GM21390 (cell line): ENCODE results near the gene NOP16.

ENCODE experiments used
- ATAC-seq: cut with Tn5 transposase; IDR thresholded peaks from one replicate; pipeline ENCODE4 v1.9.1; 2021; ENCODE audit not compliant: unreplicated experiment

Gene NOP16, protein sequence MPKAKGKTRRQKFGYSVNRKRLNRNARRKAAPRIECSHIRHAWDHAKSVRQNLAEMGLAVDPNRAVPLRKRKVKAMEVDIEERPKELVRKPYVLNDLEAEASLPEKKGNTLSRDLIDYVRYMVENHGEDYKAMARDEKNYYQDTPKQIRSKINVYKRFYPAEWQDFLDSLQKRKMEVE

DNA sequence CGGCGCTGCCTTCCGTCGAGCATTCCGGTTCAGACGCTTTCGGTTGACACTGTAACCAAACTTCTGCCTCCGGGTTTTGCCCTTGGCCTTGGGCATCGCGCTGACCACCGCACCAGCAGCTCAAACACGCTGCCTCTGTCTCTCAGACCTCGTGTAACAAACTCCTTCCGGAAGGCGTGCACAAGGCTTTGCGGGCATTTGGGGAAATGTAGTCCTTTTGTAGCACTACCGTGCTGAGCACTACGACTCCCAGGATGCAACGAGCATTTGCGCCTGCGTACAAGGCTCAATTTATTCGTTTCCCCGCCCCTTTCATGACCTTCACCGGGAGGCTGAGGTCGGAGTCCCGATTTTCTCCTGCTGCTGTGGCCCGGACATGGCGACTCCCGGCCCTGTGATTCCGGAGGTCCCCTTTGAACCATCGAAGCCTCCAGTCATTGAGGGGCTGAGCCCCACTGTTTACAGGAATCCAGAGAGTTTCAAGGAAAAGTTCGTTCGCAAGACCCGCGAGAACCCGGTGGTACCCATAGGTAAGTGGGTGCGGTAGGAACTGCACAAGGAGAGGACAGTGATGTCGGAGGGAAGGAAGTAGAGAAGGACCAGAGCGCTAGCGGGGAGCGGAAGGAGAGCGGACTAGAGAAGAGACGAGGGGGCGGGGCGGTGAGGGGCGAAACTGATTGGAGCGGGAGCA lies at the start of gene NOP16, which contains the start of gene HIGD2A:
Gene NOP16, minus strand, starts transcription at position 155 of the 691 bp plus-strand sequence. Its CDS starts 59 bp downstream, at position 96.
Gene HIGD2A, plus strand, starts transcription at position 308 of the 691 bp plus-strand sequence. Its CDS starts 69 bp downstream, at position 377.
- ATAC-seq = peak; percentile 83

DNA sequence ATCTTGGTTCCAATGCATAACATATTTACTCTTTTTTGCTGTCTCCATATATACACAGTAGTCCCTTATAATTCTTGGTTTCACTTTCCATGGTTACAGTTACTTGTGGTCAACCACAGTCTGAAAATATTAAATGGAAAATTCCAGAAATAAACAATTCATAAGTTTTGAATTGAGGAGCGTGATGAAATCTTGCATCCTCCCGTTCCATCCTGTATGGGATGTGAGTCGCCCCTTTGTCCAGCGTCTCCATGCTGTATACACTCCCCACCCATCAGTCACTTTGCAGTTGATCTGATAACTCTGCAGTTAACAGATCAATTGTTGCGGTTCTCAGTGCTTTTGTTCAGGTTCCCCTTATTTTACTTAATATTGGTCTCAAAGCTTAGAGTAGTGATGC lies 48.3 kb upstream of the NOP16 start:
- ATAC-seq = no peak

GRCh38 chr5:176432707-176433106 lies 44.3 kb upstream of the NOP16 start:
- no peak for ATAC-seq

- no peak for ATAC-seq
Measured at GRCh38 chr5:176429972-176430371, 41.6 kb upstream of the NOP16 start.

- ATAC-seq = no peak
Measured at GRCh38 chr5:176427971-176428370, 39.6 kb upstream of the NOP16 start.

GRCh38 chr5:176426876-176427275 lies 38.5 kb upstream of the NOP16 start:
- ATAC-seq = no peak

DNA sequence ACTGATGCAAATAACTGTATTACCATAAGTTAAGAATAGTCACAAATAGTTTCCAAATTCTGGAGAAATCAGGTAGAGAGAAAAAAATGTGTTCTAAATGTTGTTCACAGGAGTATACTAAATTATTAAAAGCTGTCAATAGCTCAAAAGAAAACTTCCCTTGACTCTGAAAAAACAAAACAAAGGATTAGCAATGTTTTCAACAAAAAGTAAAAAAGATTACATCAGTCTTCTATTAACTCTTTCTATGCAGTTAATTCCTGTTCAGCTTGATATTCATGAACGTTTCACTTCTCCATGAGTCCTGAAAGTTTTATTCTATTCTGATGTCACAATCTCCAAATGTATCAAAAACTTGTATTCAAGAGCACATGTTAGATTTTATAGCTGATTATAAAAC lies 37.4 kb upstream of the NOP16 start:
- ATAC-seq = no peak

- no peak for ATAC-seq
Measured at GRCh38 chr5:176425138-176425537, 36.7 kb upstream of the NOP16 start.

- no peak for ATAC-seq
Measured at GRCh38 chr5:176424181-176424580, 35.8 kb upstream of the NOP16 start.

- ATAC-seq = no peak
Measured at GRCh38 chr5:176420972-176421544, 32.7 kb upstream of the NOP16 start.

GRCh38 chr5:176420086-176420485 lies 31.7 kb upstream of the NOP16 start:
- no peak for ATAC-seq

GRCh38 chr5:176418251-176418650 lies 29.9 kb upstream of the NOP16 start:
- no peak for ATAC-seq

DNA sequence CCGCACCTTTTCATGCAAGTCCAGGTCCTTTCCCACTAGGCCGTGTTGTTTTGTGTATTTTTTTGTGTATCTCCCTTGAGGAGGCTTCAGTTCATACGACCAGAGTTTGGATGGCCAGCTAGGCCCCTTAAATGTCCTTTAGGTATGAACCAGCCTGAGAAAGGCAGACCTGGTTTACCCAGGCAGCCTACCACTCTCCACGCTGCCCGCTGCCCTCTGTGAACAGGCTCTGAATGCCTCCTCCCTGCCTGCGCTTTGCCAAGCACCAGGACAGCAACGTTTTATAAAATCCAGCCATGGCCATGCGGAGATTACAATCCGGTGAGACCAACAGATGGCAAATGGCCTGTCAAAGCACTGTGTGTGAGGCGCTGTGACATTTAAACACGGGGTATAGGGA lies 28.6 kb upstream of the NOP16 start:
- ATAC-seq = no peak

DNA sequence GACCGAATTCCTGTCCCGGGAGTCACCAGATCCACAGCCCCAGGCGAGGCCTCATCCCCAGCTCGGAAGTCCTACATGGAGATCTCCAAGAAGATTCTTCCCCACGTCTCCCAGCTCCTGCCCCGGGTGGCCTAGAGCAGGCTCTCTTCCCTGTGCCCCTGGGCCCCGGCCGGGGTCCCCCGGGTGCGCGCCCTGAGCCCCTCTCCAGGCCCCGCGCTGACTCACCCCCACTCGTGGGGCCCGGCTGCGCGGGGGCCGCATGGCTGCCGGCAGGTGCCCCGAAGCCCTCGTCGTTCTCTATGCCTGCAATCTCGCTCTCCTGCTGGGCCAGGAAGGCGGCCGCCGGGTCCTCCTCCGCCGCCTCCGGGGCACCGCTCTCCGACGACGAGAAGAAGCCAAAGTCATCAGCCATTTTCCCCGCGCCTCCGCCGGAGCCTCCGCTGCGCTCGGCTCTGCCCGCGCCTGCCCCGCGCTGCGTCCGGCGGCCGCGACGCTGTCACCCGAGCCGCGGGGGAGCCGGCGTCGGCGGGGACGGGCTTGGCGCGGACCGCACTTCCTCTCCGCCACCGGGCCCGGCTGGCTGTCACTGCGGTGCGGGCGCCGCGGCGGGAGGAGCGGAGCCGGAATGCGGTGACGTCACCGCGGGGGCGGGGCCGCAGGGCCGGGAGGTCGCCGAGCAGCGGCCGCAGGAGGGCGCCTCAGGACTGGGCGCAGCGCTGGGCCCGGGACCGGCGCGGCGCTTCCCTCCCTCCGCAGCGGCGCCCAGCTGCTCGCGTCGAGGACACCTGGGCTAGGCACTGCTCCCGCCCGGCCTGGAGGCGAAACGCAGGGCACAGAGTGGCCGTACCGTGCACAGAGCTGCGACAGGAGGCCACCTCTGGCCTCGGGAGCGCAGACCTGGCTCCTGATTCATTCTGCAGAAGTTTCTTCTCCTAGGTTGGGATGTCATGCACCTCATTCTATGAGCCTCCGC lies 27.8 kb upstream of the NOP16 start, which contains the start of gene CLTB:
Gene CLTB, minus strand, starts transcription at position 588 of the 973 bp plus-strand sequence. Its CDS starts 176 bp downstream, at position 412.
- peak; percentile 95 for ATAC-seq

GRCh38 chr5:176415240-176415951 lies 27.0 kb upstream of the NOP16 start:
- no peak for ATAC-seq

DNA sequence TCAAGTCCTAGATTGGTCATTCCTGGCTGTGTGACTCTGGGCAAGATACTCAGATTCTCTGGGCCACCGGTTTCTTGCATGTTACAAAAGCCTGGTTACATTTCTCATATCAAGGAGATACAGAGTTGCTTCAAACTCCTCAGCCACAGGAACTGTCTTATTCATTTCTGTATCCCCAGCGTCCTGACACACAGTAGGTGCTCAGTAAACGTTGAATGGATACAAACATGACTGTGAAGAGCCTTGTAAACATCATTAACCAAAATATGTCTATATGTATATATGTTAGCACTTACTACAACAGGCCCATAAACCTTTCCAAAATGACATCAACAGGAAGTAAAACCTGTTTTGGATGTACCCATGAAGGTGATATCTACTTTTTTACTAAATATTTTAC lies 26.3 kb upstream of the NOP16 start:
- ATAC-seq = no peak

GRCh38 chr5:176413709-176414191 lies 25.4 kb upstream of the NOP16 start:
- ATAC-seq = no peak

- ATAC-seq = no peak
Measured at GRCh38 chr5:176413255-176413565, 24.8 kb upstream of the NOP16 start.

DNA sequence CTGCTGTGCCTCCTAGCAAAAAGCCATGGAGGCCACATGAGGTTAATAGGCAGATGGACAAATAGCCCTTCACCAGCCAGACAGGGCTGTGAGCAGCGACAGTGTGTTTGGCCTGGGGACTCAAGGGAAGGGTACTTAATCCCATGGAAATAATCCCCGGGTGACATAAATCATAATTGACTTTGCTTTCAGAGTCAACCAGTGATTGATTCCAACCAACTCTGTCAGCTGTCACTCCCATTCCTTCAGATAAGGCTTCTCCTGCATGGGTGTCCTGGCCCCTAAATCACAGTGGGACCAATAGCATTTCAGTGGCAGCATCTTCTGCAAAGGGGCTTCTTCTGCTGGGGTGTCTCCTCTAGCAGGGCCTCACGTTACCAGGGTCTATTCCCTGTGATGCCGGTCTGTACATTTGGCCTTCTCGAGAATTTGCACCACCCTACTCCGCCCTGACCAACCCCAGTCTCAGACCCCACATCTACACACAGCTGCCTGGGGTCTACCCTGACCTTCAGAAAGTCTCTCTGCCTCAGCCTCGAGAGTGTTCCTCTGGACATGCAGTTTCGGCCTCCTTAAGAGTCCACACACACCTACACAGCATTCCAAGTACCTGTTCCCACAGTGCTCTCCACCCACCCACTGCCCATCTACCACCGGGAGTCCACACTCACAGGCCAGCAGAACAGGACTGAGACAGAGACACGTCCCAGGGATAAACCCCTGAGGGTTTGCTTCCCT lies 24.3 kb upstream of the NOP16 start:
- no peak for ATAC-seq
